Fibroblast of upper back skin (primary cell): ENCODE measurements around the gene EFNA3.

Experiments
- DNase-seq: peaks from one replicate; pipeline ENCODE4 v3.0.0-alpha.2; 2013

The EFNA3 gene, protein sequence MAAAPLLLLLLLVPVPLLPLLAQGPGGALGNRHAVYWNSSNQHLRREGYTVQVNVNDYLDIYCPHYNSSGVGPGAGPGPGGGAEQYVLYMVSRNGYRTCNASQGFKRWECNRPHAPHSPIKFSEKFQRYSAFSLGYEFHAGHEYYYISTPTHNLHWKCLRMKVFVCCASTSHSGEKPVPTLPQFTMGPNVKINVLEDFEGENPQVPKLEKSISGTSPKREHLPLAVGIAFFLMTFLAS

DNA sequence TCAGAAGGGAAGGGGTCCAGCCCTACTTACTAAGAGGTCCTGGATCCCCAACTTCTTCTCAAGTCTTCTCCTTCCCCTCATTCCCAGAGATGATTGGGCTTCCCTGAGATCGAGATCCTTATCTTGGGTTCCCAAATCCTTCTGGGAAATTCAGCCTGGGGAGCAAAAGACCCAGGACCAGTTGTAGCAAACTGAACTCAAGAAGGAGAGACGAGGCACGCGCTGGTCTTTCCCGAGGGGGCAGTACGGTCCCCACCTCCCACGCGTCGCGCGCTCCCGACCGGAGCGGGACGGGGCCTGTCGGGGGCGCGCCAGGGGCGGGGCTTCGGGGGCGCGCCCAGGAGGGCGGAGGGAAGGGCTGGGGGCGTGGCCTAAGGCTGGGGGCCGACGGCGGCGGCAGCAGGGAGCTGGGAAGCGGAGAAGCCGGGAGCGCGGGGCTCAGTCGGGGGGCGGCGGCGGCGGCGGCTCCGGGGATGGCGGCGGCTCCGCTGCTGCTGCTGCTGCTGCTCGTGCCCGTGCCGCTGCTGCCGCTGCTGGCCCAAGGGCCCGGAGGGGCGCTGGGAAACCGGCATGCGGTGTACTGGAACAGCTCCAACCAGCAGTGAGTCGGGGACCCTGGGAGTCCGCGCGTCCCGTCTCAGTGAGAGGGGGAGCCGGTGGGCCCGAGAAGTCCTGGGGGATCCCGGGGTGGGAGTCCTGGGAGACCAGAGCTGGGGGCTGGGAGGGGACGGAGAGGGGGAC is at the start of gene EFNA3:
TSS of gene EFNA3 (plus strand) at position 369 of the 741 bp plus-strand sequence. CDS start at position 474, 105 bp downstream.
- peak; percentile 39 for DNase-seq

GRCh38 chr1:155029513-155030242 is 49.0 kb upstream of the EFNA3 start:
- DNase-seq = no peak

DNA sequence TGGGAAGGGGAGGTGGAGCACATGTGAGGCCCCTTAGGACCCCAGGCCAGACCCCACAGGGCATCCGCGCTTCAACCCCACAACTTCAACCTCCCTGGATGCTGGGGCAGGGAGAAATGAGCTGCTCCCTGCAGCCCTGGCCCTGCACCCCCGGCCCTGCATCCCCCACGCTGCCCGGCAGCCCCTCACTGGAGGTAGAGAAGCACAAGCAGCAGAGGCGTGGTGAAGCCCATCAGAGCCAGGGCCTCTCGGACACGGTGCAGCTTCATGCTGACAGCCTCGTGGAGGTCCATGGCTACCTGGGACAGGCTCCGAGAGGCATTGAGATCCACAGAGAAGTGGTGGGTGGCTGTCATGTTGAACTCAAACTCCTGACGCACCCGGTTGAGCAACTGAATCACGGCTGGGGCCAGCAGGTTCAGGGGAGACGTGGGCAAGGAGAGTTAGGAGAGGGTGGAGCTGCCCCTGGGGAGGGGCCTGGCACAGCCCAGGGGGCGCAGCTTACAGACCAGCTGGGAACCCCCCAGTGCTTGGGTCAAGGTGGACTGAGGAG is 48.3 kb upstream of the EFNA3 start:
- no peak for DNase-seq

DNA sequence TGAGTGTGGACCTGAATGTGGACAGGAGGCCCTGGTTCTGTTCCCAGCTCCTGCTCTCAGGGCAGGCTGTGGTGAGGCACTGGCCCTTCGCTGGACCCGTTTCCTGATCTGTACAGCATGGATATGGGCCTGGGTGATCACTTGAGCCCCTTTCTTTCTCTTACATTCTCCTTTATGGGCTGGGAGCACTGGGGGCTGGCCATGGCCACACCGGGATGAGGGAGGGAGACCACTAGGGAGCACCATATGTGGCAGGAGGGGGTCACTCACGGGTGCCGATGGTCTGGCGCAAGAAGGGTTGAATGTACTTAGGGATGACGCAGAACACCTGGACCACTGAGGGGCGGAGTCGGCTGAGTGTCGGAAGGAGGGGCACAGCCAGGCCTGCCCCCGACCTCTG is 47.7 kb upstream of the EFNA3 start:
- no peak for DNase-seq

GRCh38 chr1:155032886-155033285 is 45.8 kb upstream of the EFNA3 start:
- DNase-seq = no peak

GRCh38 chr1:155033524-155033923 is 45.1 kb upstream of the EFNA3 start, which contains the start of the genes DCST1 and DCST2:
DCST1 (plus strand) TSS chr1:155033824; CDS start chr1:155034037, 213 bp downstream.
DCST2 (minus strand) TSS chr1:155033781; CDS start chr1:155033701, 80 bp downstream.
- no peak for DNase-seq

- no peak for DNase-seq
Measured at GRCh38 chr1:155034318-155035208, 44.1 kb upstream of the EFNA3 start.

DNA sequence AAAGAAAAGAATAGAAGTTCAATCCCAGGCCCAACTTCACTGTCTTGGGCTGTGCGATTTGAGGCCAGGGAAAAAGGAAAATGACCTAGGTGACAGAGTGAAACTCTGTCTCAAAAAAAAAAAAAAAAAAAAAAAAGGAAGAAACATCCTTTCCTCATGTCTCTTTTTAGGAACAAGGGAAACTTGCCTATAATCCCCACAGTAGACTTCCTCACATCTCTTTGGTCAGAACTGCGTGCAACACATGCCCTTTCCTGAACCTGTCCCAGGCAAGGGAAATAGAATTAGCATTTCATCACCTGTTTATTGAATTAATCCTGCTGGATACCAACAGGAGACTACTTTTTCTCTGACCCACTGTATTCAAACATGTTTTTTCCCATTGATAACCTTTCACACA is 42.7 kb upstream of the EFNA3 start:
- DNase-seq = no peak

DNA sequence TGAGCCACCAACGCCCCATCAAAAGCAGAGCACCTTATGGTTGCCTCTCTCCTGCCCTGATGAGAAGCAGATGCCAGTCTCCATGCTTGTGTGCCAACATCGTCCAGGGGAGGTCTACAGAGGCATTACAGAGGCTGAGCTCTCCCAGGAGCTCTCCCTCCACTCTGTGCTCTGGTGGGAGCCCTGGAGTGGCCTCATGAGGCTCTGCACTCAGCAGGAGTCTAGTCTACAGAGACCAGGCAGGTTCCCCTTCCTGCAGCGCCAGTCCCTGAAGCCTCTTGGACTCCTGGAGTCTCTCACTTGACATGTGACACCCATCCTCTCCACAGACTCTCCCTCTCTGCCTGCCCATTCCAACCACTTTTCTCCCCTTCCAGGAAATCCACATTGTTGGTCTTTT is 41.6 kb upstream of the EFNA3 start:
- no peak for DNase-seq

DNA sequence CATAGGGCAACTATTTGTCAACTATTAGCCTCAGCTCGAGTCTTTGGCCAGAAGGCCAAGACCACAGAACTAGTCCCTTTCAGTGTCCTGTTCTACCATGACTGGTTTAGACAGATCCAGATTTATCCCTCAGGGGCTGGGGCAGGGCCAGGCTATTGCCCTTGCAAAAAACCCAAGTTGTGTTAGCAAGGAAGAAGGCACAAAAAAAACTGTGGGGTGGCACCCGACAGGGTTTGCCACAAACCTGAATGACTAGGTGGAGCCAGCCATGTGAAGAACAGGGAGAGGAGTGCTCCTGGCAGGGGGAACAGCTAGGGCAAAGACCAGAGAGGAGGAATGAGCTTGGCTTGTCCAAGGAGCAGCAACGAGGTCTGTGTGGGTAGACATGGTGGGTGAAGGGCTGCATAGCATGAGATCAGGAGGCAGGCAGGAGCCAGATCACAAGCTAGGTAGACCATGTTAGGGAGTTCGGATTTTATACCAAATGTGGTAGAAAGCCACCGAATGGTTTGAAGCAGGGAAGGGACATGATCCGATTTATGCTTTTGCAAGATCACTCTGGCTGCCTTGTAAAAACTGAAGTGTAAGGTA is 40.7 kb upstream of the EFNA3 start:
- no peak for DNase-seq

GRCh38 chr1:155038602-155039307 is 39.9 kb upstream of the EFNA3 start:
- no peak for DNase-seq

GRCh38 chr1:155039308-155039669 is 39.3 kb upstream of the EFNA3 start:
- no peak for DNase-seq

GRCh38 chr1:155040358-155041093 is 38.1 kb upstream of the EFNA3 start:
- no peak for DNase-seq

GRCh38 chr1:155042789-155043188 is 35.8 kb upstream of the EFNA3 start:
- DNase-seq = no peak

- no peak for DNase-seq
Measured at GRCh38 chr1:155043301-155043702, 35.3 kb upstream of the EFNA3 start.

GRCh38 chr1:155043793-155044192 is 34.8 kb upstream of the EFNA3 start:
- DNase-seq = no peak

DNA sequence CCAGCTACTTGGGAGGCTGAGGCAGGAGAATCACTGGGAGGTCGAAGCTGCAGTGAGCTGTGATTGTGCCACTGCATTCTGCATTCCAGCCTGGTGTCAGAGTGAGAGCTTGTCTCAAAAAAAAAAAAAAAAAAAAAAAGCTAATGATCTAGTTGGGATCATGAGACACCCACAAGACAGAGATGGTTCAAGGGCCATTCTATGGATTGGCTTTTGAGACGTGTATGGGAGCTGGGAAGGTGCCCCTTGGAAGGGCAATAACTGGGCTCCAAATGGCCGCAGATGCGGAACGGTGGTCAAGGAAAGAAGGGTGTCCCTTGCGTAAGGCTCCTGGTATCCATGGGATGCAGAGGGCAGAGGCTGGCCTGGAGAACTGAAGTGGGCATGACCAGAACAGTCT is 34.3 kb upstream of the EFNA3 start:
- DNase-seq = no peak

DNA sequence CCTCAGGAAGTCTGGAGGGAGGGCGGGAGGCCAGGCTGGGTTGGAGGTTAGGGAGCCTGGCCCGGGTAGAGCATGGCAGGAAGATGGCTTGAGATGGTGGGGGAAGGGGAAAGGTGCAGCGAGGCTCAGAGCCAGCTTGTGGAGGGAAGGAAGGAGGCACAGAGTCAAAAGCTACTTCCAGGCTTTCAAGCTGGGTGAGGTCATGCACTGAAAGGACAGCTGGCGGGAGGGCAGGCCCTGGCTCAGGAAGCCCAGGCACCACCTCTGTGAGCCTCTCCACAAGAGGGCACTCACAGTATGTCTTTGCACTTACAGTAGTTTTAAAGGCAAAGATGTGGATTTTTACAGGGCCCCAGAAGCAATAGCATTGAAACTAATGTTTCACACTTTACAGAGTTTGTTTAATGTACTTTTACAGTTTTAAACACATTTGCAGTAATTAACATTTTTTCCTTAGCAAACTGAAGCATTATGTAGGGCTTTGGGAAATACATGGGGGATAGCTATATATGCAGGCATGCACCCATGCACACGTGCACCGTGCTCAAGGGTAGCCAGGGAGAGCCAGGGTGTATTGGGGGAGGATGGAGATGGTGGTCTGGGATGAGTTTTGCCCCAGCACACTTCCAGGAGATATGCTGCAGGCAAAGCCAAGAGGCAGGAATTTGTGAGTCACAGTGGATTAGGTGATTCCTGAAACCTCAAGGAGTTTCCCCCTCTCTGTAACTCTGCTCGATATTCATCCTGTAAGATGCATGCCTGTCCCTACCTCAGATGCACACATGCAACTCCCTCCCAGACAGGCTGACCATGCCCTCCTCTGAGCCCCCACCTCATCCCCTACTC is 33.6 kb upstream of the EFNA3 start:
- DNase-seq = peak; percentile 66
